K562 (cell line): Measurements from ENCODE around the gene KCNH2. TPM values are rescaled to one million over a fixed set of nuclear protein-coding genes. Genes with fewer than 3 reads are reported as not detected.

Experiments
- AFF4 ChIP-seq: sonication (generic); formaldehyde crosslinking; IDR thresholded peaks from 2 replicates; pipeline ENCODE4 v1.8.0; 2023; ENCODE audit warnings: mild to moderate bottlenecking, missing genetic modification reagents
- ARNT ChIP-seq, 2 experiments: fragments of 450-650 bp; IDR thresholded peaks; 2 replicates each; pipeline ENCODE4 v1.6.1; 2016; ENCODE audit warnings: mild to moderate bottlenecking in 1 of 2
- FOSL1 ChIP-seq: fragments of 200-800 bp; sonication (Bioruptor generic); conservative IDR thresholded peaks from 2 replicates; pipeline ENCODE4 v1.6.1; 2016; ENCODE audit warnings: missing genetic modification characterization, missing compliant biosample characterization
- GABPB1 ChIP-seq: sonication (generic); formaldehyde crosslinking; IDR thresholded peaks from 2 replicates; pipeline ENCODE4 v1.8.0; 2022; ENCODE audit warnings: mild to moderate bottlenecking, missing genetic modification reagents
- GTF2F1 ChIP-seq: IDR thresholded peaks from 2 replicates; pipeline ENCODE4 v1.6.1; 2011; ENCODE audit warnings: low read depth, low read length, improper control_type of control experiment
- HNRNPLL ChIP-seq: fragments of 200-400 bp; formaldehyde crosslinking; IDR thresholded peaks from 2 replicates; pipeline ENCODE4 v1.6.1; 2017; ENCODE audit warnings: low read length, low read depth, mild to moderate bottlenecking; ENCODE audit not compliant: poor library complexity, severe bottlenecking
- MCM3 ChIP-seq: fragments of 450-650 bp; IDR thresholded peaks from 2 replicates; pipeline ENCODE4 v1.6.1; 2016
- MLX ChIP-seq, 2 experiments: fragments of 450-650 bp in 1 of 2; sonication (generic) in 1 of 2; formaldehyde crosslinking; conservative IDR thresholded peaks; 2 replicates each; pipeline versions ENCODE4 v1.4.0 to v1.8.1; 2020 to 2022; ENCODE audit warnings: mild to moderate bottlenecking in 1 of 2, missing genetic modification reagents in 1 of 2
- MYC ChIP-seq, 2 experiments: fragments of 250-450 bp in 1 of 2; sonication (Bioruptor Pico) in 1 of 2; IDR thresholded peaks; 2 replicates each; pipeline versions ENCODE4 v1.5.1 to v1.6.1; 2012 to 2021; ENCODE audit warnings: low read depth in 2 of 2, borderline replicate concordance in 1 of 2, improper control_type of control experiment in 1 of 2, low read length in 1 of 2, mild to moderate bottlenecking in 1 of 2, moderate library complexity in 1 of 2
- PHB2 ChIP-seq: fragments of 450-650 bp; IDR thresholded peaks from 2 replicates; pipeline ENCODE4 v1.6.1; 2017; ENCODE audit warnings: low read depth
- PHTF2 ChIP-seq: fragments of 250-450 bp; sonication (Bioruptor Pico); IDR thresholded peaks from 2 replicates; pipeline ENCODE4 v1.5.0; 2021; ENCODE audit warnings: mild to moderate bottlenecking
- SIN3A ChIP-seq, 2 experiments: fragments of 150-350 bp in 1 of 2; IDR thresholded peaks; 2 replicates each; pipeline ENCODE4 v1.6.1; 2011 to 2016; ENCODE audit warnings: borderline replicate concordance in 2 of 2, low read depth in 2 of 2, low read length in 2 of 2, mild to moderate bottlenecking in 2 of 2, moderate library complexity in 2 of 2; ENCODE audit not compliant: control insufficient read depth in 1 of 2
- SIX5 ChIP-seq, 2 experiments: IDR thresholded peaks; 2 replicates each; pipeline ENCODE4 v1.6.1; 2011; ENCODE audit warnings: low read length in 2 of 2, borderline replicate concordance in 1 of 2, low read depth in 1 of 2, mild to moderate bottlenecking in 1 of 2, moderate library complexity in 1 of 2; ENCODE audit not compliant: insufficient read depth in 1 of 2
- TAF1 ChIP-seq: IDR thresholded peaks from 2 replicates; pipeline ENCODE4 v1.6.1; 2011; ENCODE audit warnings: mild to moderate bottlenecking, low read length, moderate library complexity; ENCODE audit not compliant: insufficient read depth, control insufficient read depth, severe bottlenecking; ENCODE audit errors: extremely low read depth
- ZNF263 ChIP-seq: sonication (generic); formaldehyde crosslinking; IDR thresholded peaks from 2 replicates; pipeline ENCODE4 v1.8.0; 2022; ENCODE audit warnings: mild to moderate bottlenecking, missing genetic modification reagents, borderline replicate concordance
- ZNF586 ChIP-seq: fragments of 450-650 bp; formaldehyde crosslinking; conservative IDR thresholded peaks from 2 replicates; pipeline ENCODE4 v1.4.0; 2020; ENCODE audit warnings: mild to moderate bottlenecking, moderate library complexity
- ZNF655 ChIP-seq: fragments of 250-450 bp; sonication (Bioruptor Pico); IDR thresholded peaks from 2 replicates; pipeline ENCODE4 v1.5.0; 2021
- polyA plus RNA-seq, 8 experiments: library from polyadenylated mRNA; depleted of rRNA in 4 of 8; stranded (reverse) in 5 of 8; unstranded in 3 of 8; fragments of >200 nt; fragmentation: Nextera tagmentation in 2 of 8; fragmentation: Illumina TruSeq in 1 of 8; extraction: Ambion mirVana in 2 of 8; extraction: Trizol in 1 of 8; gene quantifications; 2 replicates each; pipeline versions ENCODE4 v1.2.1 to v1.2.3, GENCODE V29; 2011 to 2014; ENCODE audit warnings: inconsistent platforms in 1 of 8, missing spikeins in 1 of 8
- total RNA-seq, 7 experiments: library from RNA; depleted of rRNA in 6 of 7; stranded (reverse); fragments of >200 nt in 6 of 7; fragmentation: Illumina TruSeq in 2 of 7; extraction: Trizol in 2 of 7; gene quantifications; 2 replicates each; pipeline versions ENCODE4 v1.2.1 to v1.2.3, GENCODE V29; 2011 to 2021; ENCODE audit warnings: low replicate concordance in 1 of 7
- TF ChIP-seq, protein P1 (sequence below), 2 experiments: IDR thresholded peaks; 2 replicates each; pipeline ENCODE4 v1.6.1; 2011; ENCODE audit warnings: borderline replicate concordance in 1 of 2, control low read depth in 1 of 2, low read depth in 1 of 2, low read length in 1 of 2, mild to moderate bottlenecking in 1 of 2, mixed read lengths in 1 of 2, moderate library complexity in 1 of 2; ENCODE audit not compliant: insufficient read depth in 1 of 2, insufficient read length in 1 of 2, poor library complexity in 1 of 2, severe bottlenecking in 1 of 2; ENCODE audit errors: extremely low read depth in 1 of 2

Gene KCNH2
- total and polyA plus RNA-seq, 9 of the 15 experiments (the other 6 are each of a cell fraction or from before 2014, with no cell fraction given): 18.1 to 368 (median 218) TPM

GRCh38 chr7:150961510-150962289 is 16.4 kb downstream of the KCNH2 start (continued):
- no peak for TF ChIP-seq SIX5 (IDR thresholded peaks at IDR 0.05; ENCODE audit: borderline replicate concordance in 1 of 2, insufficient read depth in 1 of 2, low read depth in 1 of 2, low read length in 2 of 2)
- no peak for TF ChIP-seq MCM3
- TF ChIP-seq HNRNPLL: peak; percentile 25
- TF ChIP-seq TAF1: no peak
- TF ChIP-seq PHB2: no peak
- TF ChIP-seq MLX (CRISPR knock-in tag; conservative IDR thresholded peaks at IDR 0.05): peak in 1 of 2 experiments; percentile 78; a peak in 1 of 4 replicates
- no peak for TF ChIP-seq AFF4 (CRISPR knock-in tag)
- TF ChIP-seq ZNF655: no peak
- TF ChIP-seq GABPB1: peak; percentile 41; the same call in 1 of the 2 replicates
- TF ChIP-seq SIN3A (IDR thresholded peaks at IDR 0.05; ENCODE audit: borderline replicate concordance in 2 of 2, control insufficient read depth in 1 of 2, low read depth in 2 of 2, low read length in 2 of 2): peak in 1 of 2 experiments; percentile 65; a peak in 1 of 4 replicates
- no peak for TF ChIP-seq MYC (IDR thresholded peaks at IDR 0.05; ENCODE audit: low read depth, low read length)
- 0 out of 2 replicates have a peak, but pooled peaks have one; percentile 27 for TF ChIP-seq MYC (CRISPR knock-in tag; IDR thresholded peaks at IDR 0.05; ENCODE audit: borderline replicate concordance, low read depth)
- no peak for TF ChIP-seq GTF2F1
- peak; percentile 62; the same call in 1 of the 2 replicates for TF ChIP-seq FOSL1 (tag)
- no peak for TF ChIP-seq PHTF2
- TF ChIP-seq, protein P1, sequence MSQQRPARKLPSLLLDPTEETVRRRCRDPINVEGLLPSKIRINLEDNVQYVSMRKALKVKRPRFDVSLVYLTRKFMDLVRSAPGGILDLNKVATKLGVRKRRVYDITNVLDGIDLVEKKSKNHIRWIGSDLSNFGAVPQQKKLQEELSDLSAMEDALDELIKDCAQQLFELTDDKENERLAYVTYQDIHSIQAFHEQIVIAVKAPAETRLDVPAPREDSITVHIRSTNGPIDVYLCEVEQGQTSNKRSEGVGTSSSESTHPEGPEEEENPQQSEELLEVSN (IDR thresholded peaks at IDR 0.05; ENCODE audit: borderline replicate concordance in 1 of 2, extremely low read depth in 1 of 2, insufficient read depth in 1 of 2, insufficient read length in 1 of 2, low read depth in 1 of 2, low read length in 1 of 2, poor library complexity in 1 of 2, severe bottlenecking in 1 of 2): peak; percentile 18 to 36
- no peak for TF ChIP-seq ZNF586 (CRISPR knock-in tag)
- no peak for TF ChIP-seq ARNT (IDR thresholded peaks at IDR 0.05)
- TF ChIP-seq ZNF263 (CRISPR knock-in tag): no peak
